Stomach (tissue), 4 donors: Measurements from ENCODE around the gene CA12.

ENCODE experiments used
- EP300 ChIP-seq: sonication (generic); formaldehyde crosslinking; IDR thresholded peaks from one replicate; pipeline ENCODE4 v1.6.1; 2017; ENCODE audit warnings: antibody characterized with exemption
- POLR2A ChIP-seq, 4 donors: fragments of 450-650 bp; IDR thresholded peaks; one replicate each; pipeline ENCODE4 v1.6.1; 2016; ENCODE audit warnings: antibody characterized with exemption in 4 of 4, control low read depth in 2 of 4, mild to moderate bottlenecking in 1 of 4, moderate library complexity in 1 of 4
- POLR2AphosphoS5 ChIP-seq, 3 donors: sonication (generic); formaldehyde crosslinking; IDR thresholded peaks; one replicate each; pipeline ENCODE4 v1.6.1; 2016; ENCODE audit warnings: antibody characterized with exemption in 3 of 3
- TF ChIP-seq, protein P1 (sequence below), 7 experiments: fragments of 450-650 bp in 4 of 7; fragments of 200-600 bp in 3 of 7; sonication (generic) in 3 of 7; IDR thresholded peaks; one replicate each; pipeline ENCODE4 v1.5.1; 2016 to 2019; ENCODE audit warnings: antibody characterized with exemption in 7 of 7, control low read depth in 2 of 7, mild to moderate bottlenecking in 1 of 7

DNA sequence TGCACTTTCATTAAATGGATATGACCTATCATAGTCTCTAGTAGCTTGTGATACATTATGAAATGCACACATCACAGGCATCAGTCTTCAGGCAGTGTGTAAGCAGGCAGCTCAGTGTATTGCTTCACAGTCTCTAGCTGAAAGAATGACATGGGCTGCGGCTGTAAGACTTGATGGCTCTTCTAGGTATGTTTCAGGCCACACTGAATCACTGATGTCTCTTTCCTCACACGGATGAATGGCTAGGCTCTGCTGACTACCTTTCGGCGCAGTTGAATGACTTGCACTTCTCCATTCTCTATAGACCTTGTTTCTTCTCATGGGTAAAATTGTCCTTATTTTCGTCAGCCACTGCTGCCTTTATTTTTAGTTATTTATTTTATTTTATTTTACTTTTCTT lies 88.9 kb downstream of the CA12 start:
- no peak for TF ChIP-seq POLR2A (IDR thresholded peaks at IDR 0.05)
- no peak for TF ChIP-seq POLR2AphosphoS5 (IDR thresholded peaks at IDR 0.05)
- TF ChIP-seq, protein P1, sequence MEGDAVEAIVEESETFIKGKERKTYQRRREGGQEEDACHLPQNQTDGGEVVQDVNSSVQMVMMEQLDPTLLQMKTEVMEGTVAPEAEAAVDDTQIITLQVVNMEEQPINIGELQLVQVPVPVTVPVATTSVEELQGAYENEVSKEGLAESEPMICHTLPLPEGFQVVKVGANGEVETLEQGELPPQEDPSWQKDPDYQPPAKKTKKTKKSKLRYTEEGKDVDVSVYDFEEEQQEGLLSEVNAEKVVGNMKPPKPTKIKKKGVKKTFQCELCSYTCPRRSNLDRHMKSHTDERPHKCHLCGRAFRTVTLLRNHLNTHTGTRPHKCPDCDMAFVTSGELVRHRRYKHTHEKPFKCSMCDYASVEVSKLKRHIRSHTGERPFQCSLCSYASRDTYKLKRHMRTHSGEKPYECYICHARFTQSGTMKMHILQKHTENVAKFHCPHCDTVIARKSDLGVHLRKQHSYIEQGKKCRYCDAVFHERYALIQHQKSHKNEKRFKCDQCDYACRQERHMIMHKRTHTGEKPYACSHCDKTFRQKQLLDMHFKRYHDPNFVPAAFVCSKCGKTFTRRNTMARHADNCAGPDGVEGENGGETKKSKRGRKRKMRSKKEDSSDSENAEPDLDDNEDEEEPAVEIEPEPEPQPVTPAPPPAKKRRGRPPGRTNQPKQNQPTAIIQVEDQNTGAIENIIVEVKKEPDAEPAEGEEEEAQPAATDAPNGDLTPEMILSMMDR (IDR thresholded peaks at IDR 0.05): no peak
- no peak for TF ChIP-seq EP300
